Effector CD4-positive, alpha-beta T cell (primary cell): ENCODE measurements around the gene CCDC71L.

Source experiments
- DNase-seq: peaks from one replicate; pipeline ENCODE4 v3.0.0-alpha.2; 2020

Gene CCDC71L

GRCh38 chr7:106623315-106623660, 37.7 kb downstream of the CCDC71L start:
- DNase-seq, result no peak

- DNase-seq, result no peak
Measured at GRCh38 chr7:106622654-106623314, 38.2 kb downstream of the CCDC71L start.

GRCh38 chr7:106621393-106622132, 39.4 kb downstream of the CCDC71L start:
- no peak for DNase-seq

- DNase-seq, result no peak
Measured at GRCh38 chr7:106620676-106621075, 40.3 kb downstream of the CCDC71L start.

- DNase-seq, result no peak
Measured at GRCh38 chr7:106620034-106620433, 40.9 kb downstream of the CCDC71L start.

- no peak for DNase-seq
Measured at GRCh38 chr7:106619213-106619612, 41.7 kb downstream of the CCDC71L start.

- no peak for DNase-seq
Measured at GRCh38 chr7:106618480-106618879, 42.5 kb downstream of the CCDC71L start.

GRCh38 chr7:106617860-106618259, 43.1 kb downstream of the CCDC71L start:
- no peak for DNase-seq

GRCh38 chr7:106616708-106617051, 44.3 kb downstream of the CCDC71L start:
- DNase-seq, result no peak

- DNase-seq, result no peak
Measured at GRCh38 chr7:106615808-106616707, 44.9 kb downstream of the CCDC71L start.

- DNase-seq, result no peak
Measured at GRCh38 chr7:106614751-106615150, 46.2 kb downstream of the CCDC71L start.

GRCh38 chr7:106613848-106614560, 47.0 kb downstream of the CCDC71L start:
- DNase-seq, result no peak

- DNase-seq, result no peak
Measured at GRCh38 chr7:106613279-106613678, 47.7 kb downstream of the CCDC71L start.

- DNase-seq, result no peak
Measured at GRCh38 chr7:106612432-106612831, 48.5 kb downstream of the CCDC71L start.

GRCh38 chr7:106611911-106612310, 49.0 kb downstream of the CCDC71L start:
- no peak for DNase-seq

- no peak for DNase-seq
Measured at GRCh38 chr7:106610996-106611886, 49.7 kb downstream of the CCDC71L start.

GRCh38 chr7:106609416-106609815, 51.5 kb downstream of the CCDC71L start:
- no peak for DNase-seq

- DNase-seq, result no peak
Measured at GRCh38 chr7:106608661-106609060, 52.3 kb downstream of the CCDC71L start.
